ENCODE measurements around the gene RARRES2. TPM values are rescaled to one million over a fixed set of nuclear protein-coding genes. Genes with fewer than 3 reads are reported as not detected.

Gene RARRES2
- total and polyA plus RNA-seq, 2 donors: 6.5 to 21.9 TPM

GRCh38 chr7:150351587-150352194 is 10.3 kb upstream of the RARRES2 start:
- H3K27me3 ChIP-seq (ENCODE audit: control insufficient read depth in 2 of 2, insufficient read depth in 1 of 2, low read length in 1 of 2): no peaks in the 10 kb centered on the region
- H3K36me3 ChIP-seq (ENCODE audit: control insufficient read depth in 2 of 2, insufficient read depth in 2 of 2, low read length in 1 of 2): no peaks in the 10 kb centered on the region
- no peak overlapping the region for H3K4me3 ChIP-seq (ENCODE audit: low read length in 2 of 2)
- no peak overlapping the region for H3K27ac ChIP-seq (ENCODE audit: low read depth in 1 of 2, low read length in 1 of 2)
- H3K9me3 ChIP-seq (ENCODE audit: control insufficient read depth in 2 of 2, insufficient read depth in 1 of 2, low read length in 1 of 2): peaks cover 0 to 2% of the 10 kb centered on the region in 2 donors
- WGBS: 90% methylated on average over 8 of the region's 8 CpGs
- no peak for DNase-seq (ENCODE audit: low read depth in 6 of 9, low spot score in 9 of 9)
- peaks cover under 1 to 9% of the 10 kb centered on the region in 2 donors for H3K4me1 ChIP-seq (ENCODE audit: control insufficient read depth in 2 of 2, insufficient read depth in 2 of 2, low read length in 2 of 2)

GRCh38 chr7:150346922-150347321 is 5.5 kb upstream of the RARRES2 start:
- H3K36me3 ChIP-seq (ENCODE audit: control insufficient read depth in 2 of 2, insufficient read depth in 2 of 2, low read length in 1 of 2): no peaks in the 10 kb centered on the region
- no peak for DNase-seq (ENCODE audit: low read depth in 6 of 9, low spot score in 9 of 9)
- H3K27me3 ChIP-seq (ENCODE audit: control insufficient read depth in 2 of 2, insufficient read depth in 1 of 2, low read length in 1 of 2): peaks cover 0 to 18% of the 10 kb centered on the region in 2 donors
- H3K4me1 ChIP-seq (ENCODE audit: control insufficient read depth in 2 of 2, insufficient read depth in 2 of 2, low read length in 2 of 2): no peaks in the 10 kb centered on the region
- H3K27ac ChIP-seq (ENCODE audit: low read depth in 1 of 2, low read length in 1 of 2): no peak overlapping the region
- no peak overlapping the region for H3K4me3 ChIP-seq (ENCODE audit: low read length in 2 of 2)
- WGBS: 97% methylated on average over 5 of the region's 5 CpGs
- H3K9me3 ChIP-seq (ENCODE audit: control insufficient read depth in 2 of 2, insufficient read depth in 1 of 2, low read length in 1 of 2): peaks cover 0 to 12% of the 10 kb centered on the region in 2 donors

GRCh38 chr7:150345012-150345411 is 3.6 kb upstream of the RARRES2 start:
- H3K4me3 ChIP-seq (ENCODE audit: low read length in 2 of 2): no peak overlapping the region
- no peak overlapping the region for H3K27ac ChIP-seq (ENCODE audit: low read depth in 1 of 2, low read length in 1 of 2)
- WGBS: 97% methylated on average over 1 of the region's 1 CpG
- H3K4me1 ChIP-seq (ENCODE audit: control insufficient read depth in 2 of 2, insufficient read depth in 2 of 2, low read length in 2 of 2): peaks cover 0 to 14% of the 10 kb centered on the region in 2 donors
- H3K27me3 ChIP-seq (ENCODE audit: control insufficient read depth in 2 of 2, insufficient read depth in 1 of 2, low read length in 1 of 2): peaks cover 6 to 38% of the 10 kb centered on the region in 2 donors
- no peak for DNase-seq (ENCODE audit: low read depth in 6 of 9, low spot score in 9 of 9)
- H3K36me3 ChIP-seq (ENCODE audit: control insufficient read depth in 2 of 2, insufficient read depth in 2 of 2, low read length in 1 of 2): no peaks in the 10 kb centered on the region
- peaks cover 0 to 12% of the 10 kb centered on the region in 2 donors for H3K9me3 ChIP-seq (ENCODE audit: control insufficient read depth in 2 of 2, insufficient read depth in 1 of 2, low read length in 1 of 2)

- Histone ChIP-seq H3K27ac (ENCODE audit: low read depth in 1 of 2, low read length in 1 of 2) (no peak overlapping the region), H3K27me3 (ENCODE audit: control insufficient read depth in 2 of 2, insufficient read depth in 1 of 2, low read length in 1 of 2) (peaks cover 6 to 44% of the 10 kb centered on the region in 2 donors)
- no peak for DNase-seq (ENCODE audit: low read depth in 6 of 9, low spot score in 9 of 9)
These were observed 2.9 kb upstream of the RARRES2 start for GRCh38 chr7:150344299-150344698.

GRCh38 chr7:150343225-150343624 is 1.8 kb upstream of the RARRES2 start:
- Histone ChIP-seq H3K27ac (ENCODE audit: low read depth in 1 of 2, low read length in 1 of 2) (no peak overlapping the region), H3K4me3 (ENCODE audit: low read length in 2 of 2) (no peak overlapping the region), H3K36me3 (ENCODE audit: control insufficient read depth in 2 of 2, insufficient read depth in 2 of 2, low read length in 1 of 2) (peaks cover 2 to 4% of the 10 kb centered on the region in 2 donors), H3K4me1 (ENCODE audit: control insufficient read depth in 2 of 2, insufficient read depth in 2 of 2, low read length in 2 of 2) (peaks cover 0 to 17% of the 10 kb centered on the region in 2 donors), H3K9me3 (ENCODE audit: control insufficient read depth in 2 of 2, insufficient read depth in 1 of 2, low read length in 1 of 2) (peaks cover 0 to 12% of the 10 kb centered on the region in 2 donors), H3K27me3 (ENCODE audit: control insufficient read depth in 2 of 2, insufficient read depth in 1 of 2, low read length in 1 of 2) (peaks cover 6 to 54% of the 10 kb centered on the region in 2 donors)
- DNase-seq (ENCODE audit: low read depth in 6 of 9, low spot score in 9 of 9): no peak
- WGBS: 95% methylated on average over 2 of the region's 2 CpGs

More at GRCh38 chr7:150344299-150344698, 2.9 kb upstream of the RARRES2 start:
- Histone ChIP-seq H3K9me3 (ENCODE audit: control insufficient read depth in 2 of 2, insufficient read depth in 1 of 2, low read length in 1 of 2) (peaks cover 0 to 12% of the 10 kb centered on the region in 2 donors), H3K36me3 (ENCODE audit: control insufficient read depth in 2 of 2, insufficient read depth in 2 of 2, low read length in 1 of 2) (no peaks in the 10 kb centered on the region), H3K4me3 (ENCODE audit: low read length in 2 of 2) (no peak overlapping the region), H3K4me1 (ENCODE audit: control insufficient read depth in 2 of 2, insufficient read depth in 2 of 2, low read length in 2 of 2) (peaks cover 0 to 17% of the 10 kb centered on the region in 2 donors)

GRCh38 chr7:150342121-150342408 is 636 bp upstream of the RARRES2 start:
- no peak overlapping the region for H3K27ac ChIP-seq (ENCODE audit: low read depth in 1 of 2, low read length in 1 of 2)

GRCh38 chr7:150340875-150341262 is 560 bp downstream of the RARRES2 start:
- Histone ChIP-seq H3K36me3 (ENCODE audit: control insufficient read depth in 2 of 2, insufficient read depth in 2 of 2, low read length in 1 of 2) (peaks cover 21 to 22% of the 10 kb centered on the region in 2 donors), H3K27me3 (ENCODE audit: control insufficient read depth in 2 of 2, insufficient read depth in 1 of 2, low read length in 1 of 2) (peaks cover 6 to 54% of the 10 kb centered on the region in 2 donors), H3K4me3 (ENCODE audit: low read length in 2 of 2) (peak overlapping the region in 1 of 2 donors; percentile 27), H3K9me3 (ENCODE audit: control insufficient read depth in 2 of 2, insufficient read depth in 1 of 2, low read length in 1 of 2) (peaks cover 0 to 8% of the 10 kb centered on the region in 2 donors), H3K27ac (ENCODE audit: low read depth in 1 of 2, low read length in 1 of 2) (no peak overlapping the region), H3K4me1 (ENCODE audit: control insufficient read depth in 2 of 2, insufficient read depth in 2 of 2, low read length in 2 of 2) (peaks cover 0 to 17% of the 10 kb centered on the region in 2 donors)
- 10% methylated on average over 29 of the region's 29 CpGs for WGBS
- no peak for DNase-seq (ENCODE audit: low read depth in 6 of 9, low spot score in 9 of 9)

More at GRCh38 chr7:150342121-150342408, 636 bp upstream of the RARRES2 start:
- Histone ChIP-seq H3K36me3 (ENCODE audit: control insufficient read depth in 2 of 2, insufficient read depth in 2 of 2, low read length in 1 of 2) (peaks cover 14 to 15% of the 10 kb centered on the region in 2 donors), H3K4me3 (ENCODE audit: low read length in 2 of 2) (no peak overlapping the region), H3K27me3 (ENCODE audit: control insufficient read depth in 2 of 2, insufficient read depth in 1 of 2, low read length in 1 of 2) (peaks cover 6 to 54% of the 10 kb centered on the region in 2 donors), H3K4me1 (ENCODE audit: control insufficient read depth in 2 of 2, insufficient read depth in 2 of 2, low read length in 2 of 2) (peaks cover 0 to 17% of the 10 kb centered on the region in 2 donors), H3K9me3 (ENCODE audit: control insufficient read depth in 2 of 2, insufficient read depth in 1 of 2, low read length in 1 of 2) (peaks cover 0 to 12% of the 10 kb centered on the region in 2 donors)
- 96% methylated on average over 9 of the region's 9 CpGs for WGBS
- DNase-seq (ENCODE audit: low read depth in 6 of 9, low spot score in 9 of 9): no peak

GRCh38 chr7:150340024-150340749 is 1.2 kb downstream of the RARRES2 start:
- peaks cover 0 to 8% of the 10 kb centered on the region in 2 donors for H3K9me3 ChIP-seq (ENCODE audit: control insufficient read depth in 2 of 2, insufficient read depth in 1 of 2, low read length in 1 of 2)
- peaks cover 22% of the 10 kb centered on the region in 2 donors for H3K36me3 ChIP-seq (ENCODE audit: control insufficient read depth in 2 of 2, insufficient read depth in 2 of 2, low read length in 1 of 2)
- 34% methylated on average over 39 of the region's 39 CpGs for WGBS
- H3K4me1 ChIP-seq (ENCODE audit: control insufficient read depth in 2 of 2, insufficient read depth in 2 of 2, low read length in 2 of 2): peaks cover 0 to 17% of the 10 kb centered on the region in 2 donors
- peak in 1 of 9 donors; percentile 48 for DNase-seq (ENCODE audit: low read depth in 6 of 9, low spot score in 9 of 9)
- peaks cover 6 to 54% of the 10 kb centered on the region in 2 donors for H3K27me3 ChIP-seq (ENCODE audit: control insufficient read depth in 2 of 2, insufficient read depth in 1 of 2, low read length in 1 of 2)
- H3K27ac ChIP-seq (ENCODE audit: low read depth in 1 of 2, low read length in 1 of 2): no peak overlapping the region
- no peak overlapping the region for H3K4me3 ChIP-seq (ENCODE audit: low read length in 2 of 2)

GRCh38 chr7:150339409-150339809 is 2.0 kb downstream of the RARRES2 start:
- peaks cover 22 to 24% of the 10 kb centered on the region in 2 donors for H3K36me3 ChIP-seq (ENCODE audit: control insufficient read depth in 2 of 2, insufficient read depth in 2 of 2, low read length in 1 of 2)
- 53% methylated on average over 9 of the region's 9 CpGs for WGBS
- H3K4me1 ChIP-seq (ENCODE audit: control insufficient read depth in 2 of 2, insufficient read depth in 2 of 2, low read length in 2 of 2): peaks cover 0 to 17% of the 10 kb centered on the region in 2 donors
- peaks cover 6 to 54% of the 10 kb centered on the region in 2 donors for H3K27me3 ChIP-seq (ENCODE audit: control insufficient read depth in 2 of 2, insufficient read depth in 1 of 2, low read length in 1 of 2)
- H3K4me3 ChIP-seq (ENCODE audit: low read length in 2 of 2): no peak overlapping the region
- peaks cover 0 to 5% of the 10 kb centered on the region in 2 donors for H3K9me3 ChIP-seq (ENCODE audit: control insufficient read depth in 2 of 2, insufficient read depth in 1 of 2, low read length in 1 of 2)
- peak overlapping the region in 1 of 2 donors; percentile 31 for H3K27ac ChIP-seq (ENCODE audit: low read depth in 1 of 2, low read length in 1 of 2)
- no peak for DNase-seq (ENCODE audit: low read depth in 6 of 9, low spot score in 9 of 9)
